Measurements from ENCODE around the gene TTLL8.

Gene TTLL8

GRCh38 chr22:49969751-49970527 is 88.2 kb downstream of the TTLL8 start:
- no peak for DNase-seq

DNA sequence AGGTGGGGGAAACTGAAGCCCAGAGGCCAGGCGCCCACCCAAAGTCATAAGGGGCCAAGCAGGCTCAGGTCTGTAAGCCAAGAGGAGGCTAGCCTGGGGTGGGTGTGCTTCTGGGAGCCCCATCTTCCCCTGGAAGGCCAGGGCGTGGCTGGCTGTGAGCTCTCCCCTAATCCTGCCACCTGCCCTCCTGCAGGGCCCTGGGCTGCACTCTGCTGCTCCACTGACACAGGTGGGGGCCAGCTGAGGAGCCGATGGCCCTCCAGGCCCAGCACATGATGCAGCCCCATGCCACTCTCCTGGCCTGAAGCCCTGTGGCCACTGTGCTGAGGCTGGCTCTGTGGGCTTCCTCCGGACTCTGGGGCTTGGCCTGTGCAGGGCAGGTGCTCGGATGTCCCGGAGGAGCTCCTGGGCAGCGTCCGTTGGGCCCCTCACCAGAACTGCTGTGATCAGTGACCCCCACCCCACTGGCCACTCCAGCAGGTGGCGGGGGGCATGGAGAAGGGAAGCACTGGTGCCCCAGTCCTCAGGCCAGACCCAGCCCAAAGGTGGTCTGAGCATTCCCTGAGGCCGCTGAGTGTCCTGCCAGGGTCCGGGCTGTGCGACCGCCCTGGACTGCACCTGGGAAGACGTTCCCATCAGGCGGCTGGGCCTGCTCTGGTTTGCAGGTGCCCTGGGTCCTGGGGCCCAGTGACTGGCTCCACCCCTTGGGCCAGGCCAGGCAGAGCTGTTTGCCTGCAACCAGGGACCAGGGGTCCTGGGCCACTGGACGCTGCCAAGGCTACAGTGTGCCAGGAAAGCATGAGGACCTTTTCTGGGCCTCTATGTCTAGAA is 89.1 kb downstream of the TTLL8 start:
- DNase-seq = no peak

Data from amygdala (tissue), 56 donors.